WTC11 (cell line): ENCODE measurements around the gene RPS6KB2. TPM values are rescaled to one million over a fixed set of nuclear protein-coding genes. Genes with fewer than 3 reads are reported as not detected.
A peak's percentile ranks its signal among the peaks of the same experiment; 100 is the strongest.

ENCODE experiments used
- ATAC-seq: fragments of 200-7000 bp; cut with Tn5 transposase; 2 replicates; pipeline ENCODE4 v1.10.0; 2021; ENCODE audit warnings: mild to moderate bottlenecking, moderate library complexity
- CTCF ChIA-PET: fragments of 300-600 bp; sonication (Branson Sonifier 250); formaldehyde crosslinking; loops from one replicate; lab custom pipeline; 2021; ENCODE audit warnings: antibody characterized with exemption; lab: Charles Lee
- POLR2A ChIA-PET: fragments of 350-600 bp; sonication (Branson Sonifier 250); formaldehyde crosslinking; loops from one replicate; lab custom pipeline; 2021; ENCODE audit warnings: antibody characterized with exemption; lab: Charles Lee
- DNase-seq: peaks from one replicate; pipeline ENCODE4 v3.0.0; 2021; ENCODE audit warnings: low spot score
- H3K27ac Mint-ChIP-seq: 2 replicates; pipeline ENCODE4 v1.8.0; 2021; ENCODE audit warnings: mixed read lengths
- H3K27me3 Mint-ChIP-seq: 2 replicates; pipeline ENCODE4 v1.8.0; 2021; ENCODE audit warnings: low read depth, mild to moderate bottlenecking, moderate library complexity, mixed read lengths
- H3K36me3 Mint-ChIP-seq: 2 replicates; pipeline ENCODE4 v1.8.0; 2021; ENCODE audit warnings: mixed read lengths
- H3K4me1 Mint-ChIP-seq: 2 replicates; pipeline ENCODE4 v1.8.0; 2022; ENCODE audit warnings: mixed read lengths
- H3K4me3 Mint-ChIP-seq: 2 replicates; pipeline ENCODE4 v1.8.0; 2021; ENCODE audit warnings: mild to moderate bottlenecking, moderate library complexity, mixed read lengths
- H3K9me3 Mint-ChIP-seq: 2 replicates; pipeline ENCODE4 v1.8.0; 2021; ENCODE audit warnings: mixed read lengths
- ATF1 ChIP-seq: sonication (generic); formaldehyde crosslinking; IDR thresholded peaks from 2 replicates; pipeline ENCODE4 v1.8.1; 2023; ENCODE audit warnings: mild to moderate bottlenecking, moderate library complexity, missing genetic modification reagents
- CBFB ChIP-seq: sonication (generic); formaldehyde crosslinking; IDR thresholded peaks from 2 replicates; pipeline ENCODE4 v1.8.1; 2022; ENCODE audit warnings: mild to moderate bottlenecking, low read depth, missing genetic modification reagents
- CREB1 ChIP-seq: sonication (generic); formaldehyde crosslinking; IDR thresholded peaks from 2 replicates; pipeline ENCODE4 v1.8.0; 2023; ENCODE audit warnings: mild to moderate bottlenecking, missing genetic modification reagents
- CREM ChIP-seq: sonication (generic); formaldehyde crosslinking; IDR thresholded peaks from 2 replicates; pipeline ENCODE4 v1.8.1; 2022; ENCODE audit warnings: mild to moderate bottlenecking, missing genetic modification reagents, moderate library complexity
- ELF4 ChIP-seq: sonication (generic); formaldehyde crosslinking; IDR thresholded peaks from 2 replicates; pipeline ENCODE4 v1.8.1; 2022; ENCODE audit warnings: low read depth, mild to moderate bottlenecking, moderate library complexity, missing genetic modification reagents
- FOXK1 ChIP-seq: sonication (generic); formaldehyde crosslinking; IDR thresholded peaks from 2 replicates; pipeline ENCODE4 v1.8.0; 2022; ENCODE audit warnings: mild to moderate bottlenecking, moderate library complexity, missing genetic modification reagents
- HMGA2 ChIP-seq: fragments of 250-450 bp; sonication (Bioruptor Pico); IDR thresholded peaks from 2 replicates; pipeline ENCODE4 v1.4.0; 2021; ENCODE audit warnings: mild to moderate bottlenecking, moderate library complexity
- NR2C2 ChIP-seq: sonication (generic); formaldehyde crosslinking; IDR thresholded peaks from 2 replicates; pipeline ENCODE4 v1.8.0; 2022; ENCODE audit warnings: mild to moderate bottlenecking, missing genetic modification reagents
- RORB ChIP-seq: fragments of 250-450 bp; sonication (Bioruptor Pico); IDR thresholded peaks from 2 replicates; pipeline ENCODE4 v1.9.0; 2021; ENCODE audit warnings: mild to moderate bottlenecking
- ZNF121 ChIP-seq: sonication (generic); formaldehyde crosslinking; IDR thresholded peaks from 2 replicates; pipeline ENCODE4 v1.8.0; 2023; ENCODE audit warnings: missing genetic modification reagents
- total RNA-seq: library from RNA; stranded (reverse); gene quantifications from 3 replicates; pipeline ENCODE4 v1.2.3, GENCODE V29; 2021
- TF ChIP-seq, protein P1 (sequence below): sonication (generic); formaldehyde crosslinking; IDR thresholded peaks from 2 replicates; pipeline ENCODE4 v1.8.1; 2022; ENCODE audit warnings: low read depth, missing genetic modification reagents, borderline replicate concordance
- TF ChIP-seq, protein P2 (sequence below): sonication (generic); formaldehyde crosslinking; IDR thresholded peaks from 2 replicates; pipeline ENCODE4 v1.8.1; 2023; ENCODE audit warnings: mild to moderate bottlenecking, missing genetic modification reagents, moderate library complexity
- TF ChIP-seq, protein P3 (sequence below): sonication (generic); formaldehyde crosslinking; IDR thresholded peaks from 2 replicates; pipeline ENCODE4 v1.8.1; 2023; ENCODE audit warnings: mild to moderate bottlenecking, moderate library complexity, missing genetic modification reagents
- TF ChIP-seq, protein P4 (sequence below): sonication (generic); formaldehyde crosslinking; IDR thresholded peaks from 2 replicates; pipeline ENCODE4 v1.8.1; 2022; ENCODE audit warnings: missing genetic modification reagents, borderline replicate concordance
- TF ChIP-seq, protein P5 (sequence below): sonication (generic); formaldehyde crosslinking; IDR thresholded peaks from 2 replicates; pipeline ENCODE4 v1.8.0; 2022; ENCODE audit warnings: mild to moderate bottlenecking, missing genetic modification reagents
- TF ChIP-seq, protein P6 (sequence below): fragments of 250-450 bp; sonication (Bioruptor Pico); IDR thresholded peaks from 2 replicates; pipeline ENCODE4 v1.9.0; 2021; ENCODE audit warnings: moderate library complexity, mild to moderate bottlenecking, inconsistent platforms, borderline replicate concordance
- TF ChIP-seq, protein P7 (sequence below): fragments of 250-450 bp; sonication (Bioruptor Pico); IDR thresholded peaks from 2 replicates; pipeline ENCODE4 v1.9.0; 2021; ENCODE audit warnings: mild to moderate bottlenecking, borderline replicate concordance

The RPS6KB2 gene
- total RNA-seq, 1 experiment from 2014 or later: 54.7 TPM

DNA sequence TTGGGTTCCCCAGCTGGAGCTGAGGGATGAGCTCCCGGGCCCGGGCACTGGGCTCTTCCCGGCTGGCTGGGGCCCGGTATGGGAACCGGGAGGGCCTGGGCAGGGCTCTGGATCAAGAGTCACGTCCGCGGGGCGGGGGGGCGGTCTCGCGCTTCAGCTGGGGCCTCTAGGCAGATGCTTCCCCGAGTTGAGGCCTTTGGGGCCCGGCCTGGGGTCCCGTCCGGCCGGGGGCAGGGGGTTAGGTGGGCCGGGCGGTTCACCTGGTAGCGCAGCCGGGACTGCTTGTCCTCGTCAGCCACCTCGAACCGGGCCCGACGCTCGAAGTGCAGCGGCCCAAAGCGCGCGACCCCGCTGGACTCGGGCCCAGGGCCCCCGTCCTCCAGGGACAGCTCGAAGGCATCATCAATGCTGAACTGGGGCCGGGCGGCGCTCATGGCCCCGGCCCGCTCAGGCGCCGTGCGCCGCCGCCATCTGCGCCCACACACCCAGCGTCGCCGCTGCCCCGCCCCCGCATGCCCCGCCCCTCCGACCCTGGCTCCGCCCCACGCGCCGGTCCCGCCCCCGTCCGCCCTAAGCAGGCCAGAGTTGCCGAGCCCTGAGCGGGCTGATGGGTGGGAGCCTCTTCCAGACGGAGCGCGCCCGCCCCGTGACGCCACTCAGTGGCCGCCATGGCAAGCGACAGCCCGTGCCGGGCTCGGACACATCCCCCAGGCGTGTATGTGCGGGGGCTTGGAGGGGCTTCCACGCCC is 40.6 kb downstream of the RPS6KB2 start, which contains the start of gene TMEM134 (continued):
- TF ChIP-seq NR2C2 (no peak), ATF1 (CRISPR knock-in tag) (no peak), CREB1 (CRISPR knock-in tag) (no peak), FOXK1 (CRISPR knock-in tag) (no peak; the same call in 1 of the 2 replicates), ELF4 (CRISPR knock-in tag) (no peak), CBFB (CRISPR knock-in tag) (no peak), RORB (no peak)
- TF ChIP-seq, protein P1, sequence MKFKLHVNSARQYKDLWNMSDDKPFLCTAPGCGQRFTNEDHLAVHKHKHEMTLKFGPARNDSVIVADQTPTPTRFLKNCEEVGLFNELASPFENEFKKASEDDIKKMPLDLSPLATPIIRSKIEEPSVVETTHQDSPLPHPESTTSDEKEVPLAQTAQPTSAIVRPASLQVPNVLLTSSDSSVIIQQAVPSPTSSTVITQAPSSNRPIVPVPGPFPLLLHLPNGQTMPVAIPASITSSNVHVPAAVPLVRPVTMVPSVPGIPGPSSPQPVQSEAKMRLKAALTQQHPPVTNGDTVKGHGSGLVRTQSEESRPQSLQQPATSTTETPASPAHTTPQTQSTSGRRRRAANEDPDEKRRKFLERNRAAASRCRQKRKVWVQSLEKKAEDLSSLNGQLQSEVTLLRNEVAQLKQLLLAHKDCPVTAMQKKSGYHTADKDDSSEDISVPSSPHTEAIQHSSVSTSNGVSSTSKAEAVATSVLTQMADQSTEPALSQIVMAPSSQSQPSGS (CRISPR knock-in tag): no peak
- TF ChIP-seq, protein P2, sequence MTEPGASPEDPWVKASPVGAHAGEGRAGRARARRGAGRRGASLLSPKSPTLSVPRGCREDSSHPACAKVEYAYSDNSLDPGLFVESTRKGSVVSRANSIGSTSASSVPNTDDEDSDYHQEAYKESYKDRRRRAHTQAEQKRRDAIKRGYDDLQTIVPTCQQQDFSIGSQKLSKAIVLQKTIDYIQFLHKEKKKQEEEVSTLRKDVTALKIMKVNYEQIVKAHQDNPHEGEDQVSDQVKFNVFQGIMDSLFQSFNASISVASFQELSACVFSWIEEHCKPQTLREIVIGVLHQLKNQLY (CRISPR knock-in tag): no peak
- TF ChIP-seq, protein P3, sequence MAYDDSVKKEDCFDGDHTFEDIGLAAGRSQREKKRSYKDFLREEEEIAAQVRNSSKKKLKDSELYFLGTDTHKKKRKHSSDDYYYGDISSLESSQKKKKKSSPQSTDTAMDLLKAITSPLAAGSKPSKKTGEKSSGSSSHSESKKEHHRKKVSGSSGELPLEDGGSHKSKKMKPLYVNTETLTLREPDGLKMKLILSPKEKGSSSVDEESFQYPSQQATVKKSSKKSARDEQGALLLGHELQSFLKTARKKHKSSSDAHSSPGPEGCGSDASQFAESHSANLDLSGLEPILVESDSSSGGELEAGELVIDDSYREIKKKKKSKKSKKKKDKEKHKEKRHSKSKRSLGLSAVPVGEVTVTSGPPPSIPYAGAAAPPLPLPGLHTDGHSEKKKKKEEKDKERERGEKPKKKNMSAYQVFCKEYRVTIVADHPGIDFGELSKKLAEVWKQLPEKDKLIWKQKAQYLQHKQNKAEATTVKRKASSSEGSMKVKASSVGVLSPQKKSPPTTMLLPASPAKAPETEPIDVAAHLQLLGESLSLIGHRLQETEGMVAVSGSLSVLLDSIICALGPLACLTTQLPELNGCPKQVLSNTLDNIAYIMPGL (CRISPR knock-in tag): peak; percentile 33; the same call in 1 of the 2 replicates
- TF ChIP-seq, protein P4, sequence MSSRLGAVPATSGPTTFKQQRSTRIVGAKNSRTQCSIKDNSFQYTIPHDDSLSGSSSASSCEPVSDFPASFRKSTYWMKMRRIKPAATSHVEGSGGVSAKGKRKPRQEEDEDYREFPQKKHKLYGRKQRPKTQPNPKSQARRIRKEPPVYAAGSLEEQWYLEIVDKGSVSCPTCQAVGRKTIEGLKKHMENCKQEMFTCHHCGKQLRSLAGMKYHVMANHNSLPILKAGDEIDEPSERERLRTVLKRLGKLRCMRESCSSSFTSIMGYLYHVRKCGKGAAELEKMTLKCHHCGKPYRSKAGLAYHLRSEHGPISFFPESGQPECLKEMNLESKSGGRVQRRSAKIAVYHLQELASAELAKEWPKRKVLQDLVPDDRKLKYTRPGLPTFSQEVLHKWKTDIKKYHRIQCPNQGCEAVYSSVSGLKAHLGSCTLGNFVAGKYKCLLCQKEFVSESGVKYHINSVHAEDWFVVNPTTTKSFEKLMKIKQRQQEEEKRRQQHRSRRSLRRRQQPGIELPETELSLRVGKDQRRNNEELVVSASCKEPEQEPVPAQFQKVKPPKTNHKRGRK (CRISPR knock-in tag): no peak
- TF ChIP-seq, protein P5, sequence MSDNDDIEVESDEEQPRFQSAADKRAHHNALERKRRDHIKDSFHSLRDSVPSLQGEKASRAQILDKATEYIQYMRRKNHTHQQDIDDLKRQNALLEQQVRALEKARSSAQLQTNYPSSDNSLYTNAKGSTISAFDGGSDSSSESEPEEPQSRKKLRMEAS (CRISPR knock-in tag): 0 out of 2 replicates have a peak, but pooled peaks have one; percentile 14
- TF ChIP-seq, protein P6, sequence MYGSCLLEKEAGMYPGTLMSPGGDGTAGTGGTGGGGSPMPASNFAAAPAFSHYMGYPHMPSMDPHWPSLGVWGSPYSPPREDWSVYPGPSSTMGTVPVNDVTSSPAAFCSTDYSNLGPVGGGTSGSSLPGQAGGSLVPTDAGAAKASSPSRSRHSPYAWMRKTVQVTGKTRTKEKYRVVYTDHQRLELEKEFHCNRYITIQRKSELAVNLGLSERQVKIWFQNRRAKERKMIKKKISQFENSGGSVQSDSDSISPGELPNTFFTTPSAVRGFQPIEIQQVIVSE (CRISPR knock-in tag): no peak

DNA sequence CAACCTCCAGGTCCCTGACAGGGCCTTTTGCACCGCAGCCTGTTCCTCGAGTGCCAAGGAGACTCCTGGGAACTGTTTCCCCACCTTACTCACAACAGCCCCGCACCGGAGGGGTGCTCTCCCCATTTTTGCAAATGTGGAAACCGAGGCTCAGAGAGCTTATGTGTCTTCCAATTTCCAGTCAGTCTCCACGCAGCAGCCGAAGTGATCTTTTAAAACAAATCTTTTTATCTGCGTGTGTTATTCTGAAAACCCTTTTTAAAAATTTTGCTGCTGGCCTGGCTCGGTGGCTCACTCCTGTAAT is 41.2 kb downstream of the RPS6KB2 start:
- no peak overlapping the region for H3K27ac Mint-ChIP-seq
- H3K36me3 Mint-ChIP-seq: no peaks in the 10 kb centered on the region
- ChIA-PET CTCF (interaction anchor here (1.4 to 2.8 kb wide), 6 partner anchors 68 to 145 kb away, joined by 3 to 28 read pairs (median 4); partner anchors contain the start of genes CLCF1, POLD4 and PPP1CA), POLR2A (interaction anchor here (0.8 to 1.5 kb wide), 3 partner anchors 24 to 49 kb away, joined by 3 to 4 read pairs (median 3); no protein-coding TSS in a partner anchor)
- H3K4me3 Mint-ChIP-seq: peak overlapping the region; percentile 66
- TF ChIP-seq CREM (CRISPR knock-in tag): no peak
- TF ChIP-seq, protein P7, sequence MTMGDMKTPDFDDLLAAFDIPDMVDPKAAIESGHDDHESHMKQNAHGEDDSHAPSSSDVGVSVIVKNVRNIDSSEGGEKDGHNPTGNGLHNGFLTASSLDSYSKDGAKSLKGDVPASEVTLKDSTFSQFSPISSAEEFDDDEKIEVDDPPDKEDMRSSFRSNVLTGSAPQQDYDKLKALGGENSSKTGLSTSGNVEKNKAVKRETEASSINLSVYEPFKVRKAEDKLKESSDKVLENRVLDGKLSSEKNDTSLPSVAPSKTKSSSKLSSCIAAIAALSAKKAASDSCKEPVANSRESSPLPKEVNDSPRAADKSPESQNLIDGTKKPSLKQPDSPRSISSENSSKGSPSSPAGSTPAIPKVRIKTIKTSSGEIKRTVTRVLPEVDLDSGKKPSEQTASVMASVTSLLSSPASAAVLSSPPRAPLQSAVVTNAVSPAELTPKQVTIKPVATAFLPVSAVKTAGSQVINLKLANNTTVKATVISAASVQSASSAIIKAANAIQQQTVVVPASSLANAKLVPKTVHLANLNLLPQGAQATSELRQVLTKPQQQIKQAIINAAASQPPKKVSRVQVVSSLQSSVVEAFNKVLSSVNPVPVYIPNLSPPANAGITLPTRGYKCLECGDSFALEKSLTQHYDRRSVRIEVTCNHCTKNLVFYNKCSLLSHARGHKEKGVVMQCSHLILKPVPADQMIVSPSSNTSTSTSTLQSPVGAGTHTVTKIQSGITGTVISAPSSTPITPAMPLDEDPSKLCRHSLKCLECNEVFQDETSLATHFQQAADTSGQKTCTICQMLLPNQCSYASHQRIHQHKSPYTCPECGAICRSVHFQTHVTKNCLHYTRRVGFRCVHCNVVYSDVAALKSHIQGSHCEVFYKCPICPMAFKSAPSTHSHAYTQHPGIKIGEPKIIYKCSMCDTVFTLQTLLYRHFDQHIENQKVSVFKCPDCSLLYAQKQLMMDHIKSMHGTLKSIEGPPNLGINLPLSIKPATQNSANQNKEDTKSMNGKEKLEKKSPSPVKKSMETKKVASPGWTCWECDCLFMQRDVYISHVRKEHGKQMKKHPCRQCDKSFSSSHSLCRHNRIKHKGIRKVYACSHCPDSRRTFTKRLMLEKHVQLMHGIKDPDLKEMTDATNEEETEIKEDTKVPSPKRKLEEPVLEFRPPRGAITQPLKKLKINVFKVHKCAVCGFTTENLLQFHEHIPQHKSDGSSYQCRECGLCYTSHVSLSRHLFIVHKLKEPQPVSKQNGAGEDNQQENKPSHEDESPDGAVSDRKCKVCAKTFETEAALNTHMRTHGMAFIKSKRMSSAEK (CRISPR knock-in tag): 0 out of 2 replicates have a peak, but pooled peaks have one; percentile 59
- no peak for TF ChIP-seq HMGA2
- no peak for TF ChIP-seq ZNF121 (CRISPR knock-in tag)
- peaks cover 17% of the 10 kb centered on the region for H3K27me3 Mint-ChIP-seq
- no peak for ATAC-seq
- no peaks in the 10 kb centered on the region for H3K9me3 Mint-ChIP-seq
- DNase-seq: no peak
- H3K4me1 Mint-ChIP-seq: peaks cover 23% of the 10 kb centered on the region
